ENCODE data around the gene PHAF1. TPM values are rescaled to one million over a fixed set of nuclear protein-coding genes. Genes with fewer than 3 reads are reported as not detected.

The PHAF1 gene
- total RNA-seq, 2 experiments from 2014 or later, result 12.7 to 14.0 TPM

DNA sequence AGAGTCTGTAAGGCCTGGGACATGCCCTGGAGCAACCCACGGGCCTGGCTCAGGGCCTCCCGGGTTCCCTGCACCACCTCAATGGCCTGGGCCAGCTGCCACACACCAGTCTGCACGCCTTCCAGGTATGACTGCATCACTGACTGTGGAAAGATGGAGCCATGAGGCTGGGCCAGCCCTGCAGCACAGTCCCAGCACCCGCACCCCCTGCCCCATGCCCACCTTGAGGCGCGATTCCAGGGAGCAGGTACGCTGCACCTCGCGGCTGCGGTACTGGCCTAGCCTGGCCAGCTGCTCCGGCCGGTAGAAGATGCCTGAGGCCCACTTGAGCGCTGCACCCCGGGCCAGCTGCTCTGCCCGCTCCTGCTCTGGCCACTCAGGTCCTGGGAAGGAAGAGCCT is 79.1 kb downstream of the PHAF1 start:
- Mint-ChIP-seq H3K9me3 (ENCODE audit: low read depth) (no peaks in the 10 kb centered on the region), H3K27ac (no peak overlapping the region), H3K4me1 (peaks cover 29% of the 10 kb centered on the region), H3K36me3 (ENCODE audit: low read depth) (peaks cover 9% of the 10 kb centered on the region), H3K27me3 (peaks cover 6% of the 10 kb centered on the region), H3K4me3 (no peak overlapping the region)
- ChIA-PET POLR2A (no interaction called here), CTCF (interaction anchor here (0.9 to 1.6 kb wide), 2 partner anchors 34 to 171 kb away, joined by 3 to 5 read pairs; no protein-coding TSS in a partner anchor)
- DNase-seq (no peak), ATAC-seq (no peak)
- intact Hi-C loops (cut with DNase I, micrococcal nuclease), result loop anchor here in 1 of 2 experiments (10.0 kb wide), 1 partner anchor 896 kb away; the partner anchor contains the start of gene NFATC3

DNA sequence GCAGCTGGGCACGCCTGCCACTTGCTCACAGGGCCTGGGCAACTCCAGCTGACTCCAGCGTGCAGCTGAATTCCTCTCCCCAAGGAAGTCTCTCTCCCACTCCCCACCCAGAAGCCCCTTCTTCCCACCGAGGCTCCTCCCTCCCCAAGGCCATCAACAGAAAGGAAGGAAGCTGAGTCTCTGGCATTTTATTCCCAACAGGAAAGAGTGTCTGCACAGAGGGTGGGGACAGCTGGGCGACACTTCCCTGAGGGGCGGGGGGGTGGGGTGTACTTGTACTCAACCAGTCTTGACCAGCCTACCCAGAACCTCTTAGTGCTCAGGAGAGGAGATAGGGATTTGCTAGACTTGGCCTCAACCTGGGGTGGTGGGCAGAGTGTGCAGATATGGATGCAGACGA is 80.3 kb downstream of the PHAF1 start, which contains the start of gene EXOC3L1:
Gene EXOC3L1 (minus strand): TSS at position 96 of the 400 bp plus-strand sequence. CDS start 460 bp downstream, outside the sequence.
- DNase-seq (no peak), ATAC-seq (no peak)
- Mint-ChIP-seq H3K9me3 (ENCODE audit: low read depth) (no peaks in the 10 kb centered on the region), H3K36me3 (ENCODE audit: low read depth) (peaks cover 19% of the 10 kb centered on the region), H3K27me3 (peaks cover 5% of the 10 kb centered on the region), H3K4me1 (peaks cover 31% of the 10 kb centered on the region), H3K4me3 (peak within 1 kb of the TSS; percentile 93), H3K27ac (no peak within 1 kb of the TSS)
- intact Hi-C loops (cut with DNase I, micrococcal nuclease), result loop anchor here in 1 of 2 experiments (5.0 kb wide), 1 partner anchor 37 kb away; the partner anchor contains the start of gene TMEM208
- POLR2A ChIA-PET, result no interaction called here
- CTCF ChIA-PET, result interaction anchor here (0.7 to 1.6 kb wide), 4 partner anchors 9 to 173 kb away, joined by 3 to 6 read pairs (median 4); no protein-coding TSS in a partner anchor

DNA sequence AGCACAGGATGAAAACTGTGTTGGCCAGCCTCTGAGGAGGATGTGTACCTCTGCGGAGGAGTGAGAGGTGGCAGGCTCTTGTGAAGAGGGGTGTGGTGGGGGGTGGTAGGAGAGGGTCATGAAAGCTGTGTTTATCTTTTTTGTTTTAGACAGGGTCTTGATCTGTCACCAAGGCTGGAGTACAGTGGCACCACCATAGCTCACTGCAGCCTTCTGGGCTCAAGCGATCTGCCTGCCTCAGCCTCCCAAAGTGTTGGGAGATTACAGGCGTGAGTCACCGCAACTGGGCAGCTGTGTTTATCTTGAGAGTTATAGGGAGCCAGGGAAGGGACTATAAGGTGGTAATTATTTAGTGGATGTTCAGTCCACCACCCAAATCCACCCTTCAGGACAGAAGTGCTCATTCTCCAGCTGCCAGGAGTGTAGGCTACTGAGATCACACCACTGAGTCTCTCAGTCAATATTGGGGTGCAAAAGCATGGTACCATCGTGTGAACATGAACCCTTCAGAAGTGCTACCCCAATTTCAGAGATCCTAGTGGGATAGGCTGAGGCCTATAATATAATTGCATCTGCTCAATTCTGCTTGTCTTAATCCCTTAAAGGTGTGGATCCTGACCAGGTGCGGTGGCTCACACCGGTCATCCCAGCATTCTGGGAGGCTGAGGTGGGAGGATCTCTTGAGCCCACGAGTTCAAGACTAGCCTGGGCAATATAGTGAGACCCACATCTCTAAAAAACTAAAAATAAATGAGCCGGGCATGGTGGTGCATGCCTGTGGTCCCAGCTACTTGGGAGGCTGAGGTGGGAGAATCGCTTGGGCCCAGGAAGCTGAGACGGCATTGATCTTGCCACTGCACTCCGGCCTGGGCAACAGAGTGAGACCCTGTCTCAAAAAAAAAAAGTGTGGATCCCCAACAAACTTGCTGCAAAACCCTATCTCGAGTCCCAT is 81.0 kb downstream of the PHAF1 start:
- peak overlapping the region; percentile 93 for H3K4me3 Mint-ChIP-seq
- POLR2A ChIA-PET, result no interaction called here
- H3K36me3 Mint-ChIP-seq (ENCODE audit: low read depth), result peaks cover 26% of the 10 kb centered on the region
- H3K27me3 Mint-ChIP-seq, result no peaks in the 10 kb centered on the region
- intact Hi-C loops (cut with DNase I, micrococcal nuclease), result loop anchor here in 1 of 2 experiments (5.0 kb wide), 1 partner anchor 37 kb away; the partner anchor contains the start of gene TMEM208
- DNase-seq (no peak), ATAC-seq (no peak)
- peak overlapping the region; percentile 93 for H3K27ac Mint-ChIP-seq
- CTCF ChIA-PET, result interaction anchor here (0.7 to 1.6 kb wide), 3 partner anchors 10 to 33 kb away, joined by 3 to 6 read pairs (median 4); no protein-coding TSS in a partner anchor
- peaks cover 24% of the 10 kb centered on the region for H3K4me1 Mint-ChIP-seq
- H3K9me3 Mint-ChIP-seq (ENCODE audit: low read depth), result no peaks in the 10 kb centered on the region

DNA sequence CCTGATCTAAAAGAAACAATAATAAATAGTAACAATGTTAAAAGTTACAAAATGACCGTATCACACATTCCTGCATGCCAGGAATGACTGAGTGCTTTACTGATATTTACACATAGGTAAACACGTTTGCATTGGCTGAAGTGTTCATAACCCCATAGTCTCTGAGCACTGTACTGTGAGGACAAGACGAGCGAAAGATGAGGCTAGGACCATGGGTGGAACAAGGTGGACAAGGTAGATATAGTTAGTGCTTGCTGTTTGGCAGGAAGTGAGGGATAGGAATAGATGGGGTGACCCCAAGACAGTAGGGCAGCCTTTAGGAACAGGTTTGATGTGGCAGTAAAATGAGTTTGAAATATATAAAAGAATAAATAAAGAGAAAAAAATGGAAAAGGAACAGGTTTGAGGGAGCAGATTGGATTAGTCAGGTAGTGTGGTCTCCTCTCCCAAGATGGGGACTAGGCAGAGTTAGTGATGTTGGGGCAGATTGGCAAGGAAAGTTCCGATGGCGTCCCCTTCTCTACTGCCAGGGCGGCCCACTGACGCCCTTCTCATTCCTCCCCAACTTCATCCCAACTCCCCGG is 81.8 kb downstream of the PHAF1 start:
- peak; percentile 47 for ATAC-seq
- Mint-ChIP-seq H3K4me1 (peaks cover 28% of the 10 kb centered on the region), H3K4me3 (peak overlapping the region; percentile 93), H3K9me3 (ENCODE audit: low read depth) (no peaks in the 10 kb centered on the region), H3K27ac (peak overlapping the region; percentile 93), H3K27me3 (no peaks in the 10 kb centered on the region), H3K36me3 (ENCODE audit: low read depth) (peaks cover 33% of the 10 kb centered on the region)
- DNase-seq, result no peak
- intact Hi-C loops (cut with DNase I, micrococcal nuclease), result loop anchor here in 1 of 2 experiments (5.0 kb wide), 1 partner anchor 36 kb away; the partner anchor contains the start of gene TMEM208
- CTCF ChIA-PET, result interaction anchor here (1.3 kb wide), 1 partner anchor 36 kb away, joined by 5 read pairs; no protein-coding TSS in a partner anchor
- POLR2A ChIA-PET, result no interaction called here

DNA sequence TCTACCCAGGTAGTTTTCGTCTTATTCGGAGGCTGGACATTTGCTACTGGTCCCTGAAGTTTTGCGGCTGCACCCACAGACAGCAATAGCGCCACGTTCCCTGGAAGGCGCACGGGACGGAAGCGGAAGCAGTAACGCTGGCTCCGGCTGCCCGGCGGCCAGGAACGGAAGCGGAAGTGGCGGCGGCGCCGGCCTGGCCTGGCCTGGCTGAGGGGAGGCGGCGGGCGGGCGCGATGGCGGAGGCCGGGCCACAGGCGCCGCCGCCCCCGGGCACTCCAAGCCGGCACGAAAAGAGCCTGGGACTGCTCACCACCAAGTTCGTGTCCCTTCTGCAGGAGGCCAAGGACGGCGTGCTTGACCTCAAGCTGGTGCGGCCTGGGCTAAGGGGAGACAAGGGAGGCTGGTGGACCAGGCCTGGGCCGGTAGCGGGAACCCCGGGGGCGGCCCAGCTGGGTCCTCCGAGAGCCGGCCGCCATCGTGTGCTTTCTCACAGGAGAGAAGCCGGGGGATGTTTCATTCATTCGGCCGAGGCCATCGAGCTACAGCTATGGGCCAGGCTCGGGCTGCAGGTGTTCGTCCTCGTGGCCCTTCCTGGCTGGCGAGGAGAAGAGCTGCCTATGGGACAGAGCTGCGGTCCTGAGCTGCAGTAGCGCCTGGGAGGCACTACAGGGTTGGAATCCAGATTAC is 82.4 kb downstream of the PHAF1 start, which contains the start of gene E2F4:
Gene E2F4 (plus strand): TSS at position 161 of the 687 bp plus-strand sequence. CDS start 73 bp downstream, at position 234.
- Mint-ChIP-seq H3K36me3 (ENCODE audit: low read depth) (peaks cover 39% of the 10 kb centered on the region), H3K27ac (peak within 1 kb of the TSS; percentile 93), H3K27me3 (no peaks in the 10 kb centered on the region), H3K4me3 (peak within 1 kb of the TSS; percentile 93), H3K9me3 (ENCODE audit: low read depth) (no peaks in the 10 kb centered on the region), H3K4me1 (peaks cover 32% of the 10 kb centered on the region)
- peak; percentile 96 for ATAC-seq
- peak; percentile 92 for DNase-seq
- intact Hi-C loops (cut with DNase I, micrococcal nuclease), result loop anchor here (1.0 to 5.0 kb wide), 8 partner anchors 9 to 468 kb away; partner anchors contain the start of genes MATCAP1 (in 2 of the 2), TMEM208 (in 2 of the 2), ACD (in 1 of the 2) and ATP6V0D1 (in 1 of the 2)
- POLR2A ChIA-PET, result no interaction called here
- CTCF ChIA-PET, result interaction anchor here (0.8 to 1.3 kb wide), 2 partner anchors 33 to 37 kb away, joined by 3 to 5 read pairs; no protein-coding TSS in a partner anchor

DNA sequence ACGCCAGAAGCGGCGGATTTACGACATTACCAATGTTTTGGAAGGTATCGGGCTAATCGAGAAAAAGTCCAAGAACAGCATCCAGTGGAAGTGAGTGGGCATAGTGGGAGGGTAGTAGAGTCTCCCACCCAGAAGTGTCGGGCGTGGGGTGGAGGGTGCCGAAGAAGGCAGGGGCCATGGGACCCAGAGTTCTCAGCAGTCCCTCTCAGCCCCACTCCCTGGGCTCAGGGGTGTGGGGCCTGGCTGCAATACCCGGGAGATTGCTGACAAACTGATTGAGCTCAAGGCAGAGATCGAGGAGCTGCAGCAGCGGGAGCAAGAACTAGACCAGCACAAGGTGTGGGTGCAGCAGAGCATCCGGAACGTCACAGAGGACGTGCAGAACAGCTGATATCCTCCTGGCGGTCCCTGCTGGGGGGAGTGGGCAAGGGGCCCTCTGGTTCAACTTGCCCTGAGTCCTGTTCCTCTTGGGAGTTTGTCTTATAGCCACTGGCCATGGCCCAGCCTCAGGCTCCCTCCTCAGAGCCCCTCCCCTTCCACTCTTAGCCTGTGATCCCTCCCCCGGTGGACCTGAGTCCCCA is 83.1 kb downstream of the PHAF1 start:
- H3K9me3 Mint-ChIP-seq (ENCODE audit: low read depth), result no peaks in the 10 kb centered on the region
- POLR2A ChIA-PET, result no interaction called here
- H3K36me3 Mint-ChIP-seq (ENCODE audit: low read depth), result peaks cover 43% of the 10 kb centered on the region
- no peak for DNase-seq
- intact Hi-C loops (cut with DNase I, micrococcal nuclease), result loop anchor here (1.0 to 5.0 kb wide), 8 partner anchors 10 to 467 kb away; partner anchors contain the start of genes MATCAP1 (in 2 of the 2), TMEM208 (in 2 of the 2), ACD (in 1 of the 2) and ATP6V0D1 (in 1 of the 2)
- peak overlapping the region; percentile 93 for H3K4me3 Mint-ChIP-seq
- ATAC-seq, result no peak
- peaks cover 32% of the 10 kb centered on the region for H3K4me1 Mint-ChIP-seq
- CTCF ChIA-PET, result interaction anchor here (0.6 to 1.3 kb wide), 5 partner anchors 33 to 465 kb away, joined by 3 to 5 read pairs (median 3); no protein-coding TSS in a partner anchor
- H3K27ac Mint-ChIP-seq, result peak overlapping the region; percentile 90
- no peaks in the 10 kb centered on the region for H3K27me3 Mint-ChIP-seq

DNA sequence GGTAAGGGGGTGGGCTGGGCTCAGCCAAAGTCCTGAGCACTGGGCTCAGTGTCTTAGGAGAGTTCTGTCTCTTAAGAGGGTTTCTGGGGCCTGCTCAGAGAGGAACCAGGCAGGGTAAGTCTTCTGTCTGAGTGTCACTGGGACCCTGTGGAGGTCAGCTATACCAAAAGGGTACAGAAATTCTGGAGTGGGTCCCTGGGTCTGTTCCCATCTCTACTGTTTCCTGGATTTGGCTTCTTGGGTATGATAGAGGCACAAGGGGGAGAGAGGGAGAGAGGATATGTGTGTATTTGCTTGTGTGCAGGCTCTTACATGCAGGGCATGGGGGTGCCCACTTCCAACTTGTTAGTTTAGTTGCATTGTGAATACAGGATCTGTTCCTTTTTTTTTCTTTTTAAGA is 83.8 kb downstream of the PHAF1 start:
- Mint-ChIP-seq H3K4me1 (peaks cover 32% of the 10 kb centered on the region), H3K36me3 (ENCODE audit: low read depth) (peaks cover 49% of the 10 kb centered on the region), H3K4me3 (peak overlapping the region; percentile 93), H3K27ac (peak overlapping the region; percentile 90), H3K27me3 (no peaks in the 10 kb centered on the region), H3K9me3 (ENCODE audit: low read depth) (no peaks in the 10 kb centered on the region)
- ChIA-PET CTCF (interaction anchor here (0.6 to 0.9 kb wide), 4 partner anchors 33 to 464 kb away, joined by 3 read pairs; no protein-coding TSS in a partner anchor), POLR2A (no interaction called here)
- DNase-seq (no peak), ATAC-seq (no peak)
- intact Hi-C loops (cut with DNase I, micrococcal nuclease), result loop anchor here (2.0 to 5.0 kb wide), 2 partner anchors 34 to 369 kb away; partner anchors contain the start of genes CTCF (in 1 of the 2) and TMEM208 (in 1 of the 2)

DNA sequence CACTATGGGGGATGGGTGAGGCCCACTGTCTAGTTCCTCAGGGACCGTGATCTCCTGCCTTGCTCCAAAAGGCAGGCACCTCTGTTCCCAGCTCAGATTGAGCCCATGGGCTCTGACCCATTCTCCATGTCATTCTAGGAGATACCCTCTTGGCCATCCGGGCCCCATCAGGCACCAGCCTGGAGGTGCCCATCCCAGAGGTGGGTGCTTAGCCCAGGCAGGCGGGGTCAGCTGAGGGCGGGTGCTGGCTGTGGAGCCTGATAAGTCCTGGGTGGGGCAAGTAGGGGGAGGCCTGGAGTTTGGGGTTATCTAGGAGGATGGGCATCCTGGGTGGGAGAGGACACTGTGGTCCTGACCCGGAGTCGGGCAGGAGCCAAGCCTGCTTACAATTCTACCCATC is 84.5 kb downstream of the PHAF1 start:
- H3K9me3 Mint-ChIP-seq (ENCODE audit: low read depth), result no peaks in the 10 kb centered on the region
- peak overlapping the region; percentile 93 for H3K4me3 Mint-ChIP-seq
- H3K27ac Mint-ChIP-seq, result peak overlapping the region; percentile 90
- ChIA-PET CTCF (interaction anchor here (1.0 kb wide), 1 partner anchor 10 kb away, joined by 3 read pairs; no protein-coding TSS in a partner anchor), POLR2A (no interaction called here)
- ATAC-seq (no peak), DNase-seq (no peak)
- H3K4me1 Mint-ChIP-seq, result peaks cover 32% of the 10 kb centered on the region
- intact Hi-C loops (cut with DNase I, micrococcal nuclease), result loop anchor here in 1 of 2 experiments (5.0 kb wide), 1 partner anchor 33 kb away; the partner anchor contains the start of gene TMEM208
- H3K36me3 Mint-ChIP-seq (ENCODE audit: low read depth), result peaks cover 49% of the 10 kb centered on the region
- H3K27me3 Mint-ChIP-seq, result no peaks in the 10 kb centered on the region

DNA sequence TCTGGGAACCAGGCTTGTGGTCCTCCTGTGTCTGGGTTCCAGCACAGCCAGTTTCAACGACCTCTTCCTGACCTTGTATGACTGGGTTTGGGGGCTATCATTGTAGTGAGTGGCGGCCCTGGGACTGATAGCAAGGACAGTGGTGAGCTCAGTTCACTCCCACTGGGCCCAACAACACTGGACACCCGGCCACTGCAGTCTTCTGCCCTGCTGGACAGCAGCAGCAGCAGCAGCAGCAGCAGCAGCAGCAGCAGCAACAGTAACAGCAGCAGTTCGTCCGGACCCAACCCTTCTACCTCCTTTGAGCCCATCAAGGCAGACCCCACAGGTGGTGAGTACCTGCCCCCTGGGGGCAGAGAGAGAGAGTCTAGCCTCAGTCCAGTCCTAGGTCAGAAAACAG is 85.9 kb downstream of the PHAF1 start:
- H3K27ac Mint-ChIP-seq, result no peak overlapping the region
- CTCF ChIA-PET, result no interaction called here
- H3K27me3 Mint-ChIP-seq, result no peaks in the 10 kb centered on the region
- POLR2A ChIA-PET, result interaction anchor here (0.7 kb wide), 1 partner anchor 367 kb away, joined by 3 read pairs; no protein-coding TSS in a partner anchor
- H3K4me1 Mint-ChIP-seq, result peaks cover 32% of the 10 kb centered on the region
- H3K36me3 Mint-ChIP-seq (ENCODE audit: low read depth), result peaks cover 52% of the 10 kb centered on the region
- intact Hi-C loops (cut with DNase I, micrococcal nuclease), result no loop called here
- H3K9me3 Mint-ChIP-seq (ENCODE audit: low read depth), result no peaks in the 10 kb centered on the region
- no peak for DNase-seq
- no peak overlapping the region for H3K4me3 Mint-ChIP-seq
- no peak for ATAC-seq

DNA sequence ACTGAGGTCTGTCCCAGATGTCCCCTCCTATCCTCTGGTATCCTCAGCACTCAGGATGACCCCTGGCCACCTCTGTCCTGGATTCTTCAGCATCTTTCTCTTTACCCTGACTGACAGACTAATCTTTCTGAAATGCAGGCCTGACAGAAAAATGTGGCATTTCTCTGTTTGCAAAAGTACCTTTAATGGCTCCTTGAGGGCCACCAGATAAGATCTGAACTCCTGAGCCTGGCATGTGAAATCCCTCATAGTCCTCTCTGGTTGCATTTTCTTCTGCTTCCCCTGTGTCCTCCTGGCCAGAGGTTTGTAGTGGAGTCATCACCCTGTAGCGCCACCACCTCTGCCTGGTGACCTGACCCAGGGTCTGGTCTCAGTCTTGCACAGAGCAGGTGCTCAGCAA is 87.1 kb downstream of the PHAF1 start:
- POLR2A ChIA-PET, result no interaction called here
- Mint-ChIP-seq H3K27ac (no peak overlapping the region), H3K4me1 (peaks cover 27% of the 10 kb centered on the region), H3K27me3 (no peaks in the 10 kb centered on the region), H3K9me3 (ENCODE audit: low read depth) (no peaks in the 10 kb centered on the region), H3K36me3 (ENCODE audit: low read depth) (peaks cover 54% of the 10 kb centered on the region), H3K4me3 (no peak overlapping the region)
- CTCF ChIA-PET, result interaction anchor here (0.5 to 2.0 kb wide), 3 partner anchors 10 to 60 kb away, joined by 3 to 7 read pairs (median 5); no protein-coding TSS in a partner anchor
- ATAC-seq, result no peak
- intact Hi-C loops (cut with DNase I, micrococcal nuclease), result no loop called here
- DNase-seq, result no peak

Measured in activated CD4-positive, alpha-beta T cell treated with anti-CD3 and anti-CD28 coated beads for 36 hours (primary cell).